ENCODE results near the gene ANGPTL5. TPM values are rescaled to one million over a fixed set of nuclear protein-coding genes. Genes with fewer than 3 reads are reported as not detected.

ANGPTL5 gene
- total and polyA plus RNA-seq, 2 experiments from 2014 or later: not detected

- no peak overlapping the region for H2AFZ ChIP-seq
Measured at GRCh38 chr11:101860696-101861427, 55.5 kb downstream of the ANGPTL5 start.

More at GRCh38 chr11:101860696-101861427, 55.5 kb downstream of the ANGPTL5 start:
- Mint-ChIP-seq H3K27ac (no peak overlapping the region), H3K4me3 (no peak overlapping the region), H3K36me3 (ENCODE audit: low read depth) (no peaks in the 10 kb centered on the region; the same call in 2 of the 3 replicates), H3K9me3 (peaks cover 9% of the 10 kb centered on the region), H3K27me3 (ENCODE audit: insufficient read depth, low read depth, poor library complexity) (no peaks in the 10 kb centered on the region), H3K4me1 (peaks cover 5% of the 10 kb centered on the region; the same call in 2 of the 3 replicates)
- no peaks in the 10 kb centered on the region for H3K4me1 ChIP-seq (ENCODE audit: insufficient read depth)
- H3K36me3 ChIP-seq (ENCODE audit: insufficient read depth): no peaks in the 10 kb centered on the region
- no peaks in the 10 kb centered on the region for H3K79me2 ChIP-seq (replicated peaks; ENCODE audit: insufficient read depth)
- H4K20me1 ChIP-seq (replicated peaks; ENCODE audit: insufficient read depth): no peaks in the 10 kb centered on the region
- peak; percentile 88 for DNase-seq (ENCODE audit: low spot score)
- TF ChIP-seq REST (IDR thresholded peaks at IDR 0.05; ENCODE audit: unreplicated experiment) (no peak), EZH2phosphoT487 (IDR thresholded peaks at IDR 0.05; ENCODE audit: unreplicated experiment) (no peak)
- TF ChIP-seq, protein P1, sequence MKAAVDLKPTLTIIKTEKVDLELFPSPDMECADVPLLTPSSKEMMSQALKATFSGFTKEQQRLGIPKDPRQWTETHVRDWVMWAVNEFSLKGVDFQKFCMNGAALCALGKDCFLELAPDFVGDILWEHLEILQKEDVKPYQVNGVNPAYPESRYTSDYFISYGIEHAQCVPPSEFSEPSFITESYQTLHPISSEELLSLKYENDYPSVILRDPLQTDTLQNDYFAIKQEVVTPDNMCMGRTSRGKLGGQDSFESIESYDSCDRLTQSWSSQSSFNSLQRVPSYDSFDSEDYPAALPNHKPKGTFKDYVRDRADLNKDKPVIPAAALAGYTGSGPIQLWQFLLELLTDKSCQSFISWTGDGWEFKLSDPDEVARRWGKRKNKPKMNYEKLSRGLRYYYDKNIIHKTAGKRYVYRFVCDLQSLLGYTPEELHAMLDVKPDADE (IDR thresholded peaks at IDR 0.05): no peak
- TF ChIP-seq, protein P2, sequence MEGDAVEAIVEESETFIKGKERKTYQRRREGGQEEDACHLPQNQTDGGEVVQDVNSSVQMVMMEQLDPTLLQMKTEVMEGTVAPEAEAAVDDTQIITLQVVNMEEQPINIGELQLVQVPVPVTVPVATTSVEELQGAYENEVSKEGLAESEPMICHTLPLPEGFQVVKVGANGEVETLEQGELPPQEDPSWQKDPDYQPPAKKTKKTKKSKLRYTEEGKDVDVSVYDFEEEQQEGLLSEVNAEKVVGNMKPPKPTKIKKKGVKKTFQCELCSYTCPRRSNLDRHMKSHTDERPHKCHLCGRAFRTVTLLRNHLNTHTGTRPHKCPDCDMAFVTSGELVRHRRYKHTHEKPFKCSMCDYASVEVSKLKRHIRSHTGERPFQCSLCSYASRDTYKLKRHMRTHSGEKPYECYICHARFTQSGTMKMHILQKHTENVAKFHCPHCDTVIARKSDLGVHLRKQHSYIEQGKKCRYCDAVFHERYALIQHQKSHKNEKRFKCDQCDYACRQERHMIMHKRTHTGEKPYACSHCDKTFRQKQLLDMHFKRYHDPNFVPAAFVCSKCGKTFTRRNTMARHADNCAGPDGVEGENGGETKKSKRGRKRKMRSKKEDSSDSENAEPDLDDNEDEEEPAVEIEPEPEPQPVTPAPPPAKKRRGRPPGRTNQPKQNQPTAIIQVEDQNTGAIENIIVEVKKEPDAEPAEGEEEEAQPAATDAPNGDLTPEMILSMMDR (conservative IDR thresholded peaks at IDR 0.05; ENCODE audit: low read depth in 2 of 2): peak; percentile 76 to 81
- ATAC-seq: peak; percentile 98
- H3F3A ChIP-seq (replicated peaks; ENCODE audit: low read depth): no peaks in the 10 kb centered on the region
- H3K27me3 ChIP-seq (ENCODE audit: insufficient read depth): no peaks in the 10 kb centered on the region
- no peak overlapping the region for H3K4me2 ChIP-seq
- H3K27ac ChIP-seq (ENCODE audit: low read depth): no peak overlapping the region
- H3K9me2 ChIP-seq (ENCODE audit: insufficient read depth): no peaks in the 10 kb centered on the region
- H3K4me3 ChIP-seq: no peak overlapping the region

Measured in GM23338 (cell line).